Hair follicle dermal papilla cell (primary cell): ENCODE results near the gene CYP26C1. TPM values are rescaled to one million over a fixed set of nuclear protein-coding genes. Genes with fewer than 3 reads are reported as not detected.

ENCODE experiments used
- total RNA-seq: library from RNA; depleted of rRNA; stranded (reverse); fragments of >200 nt; gene quantifications from 2 replicates; pipeline ENCODE4 v1.2.3, GENCODE V29; 2012

The CYP26C1 gene
- total RNA-seq: under 0.01 and 0.16 TPM in 2 replicates

GRCh38 chr10:93059975-93060886, at the start of gene CYP26C1:
Gene CYP26C1, plus strand, starts transcription at chr10:93060798. Its CDS starts 466 bp downstream, at chr10:93061264.

GRCh38 chr10:93073539-93074146, 13.0 kb downstream of the CYP26C1 start, which contains the start of gene CYP26A1:
Gene CYP26A1, plus strand, starts transcription at chr10:93073893. Its CDS starts 42 bp downstream, at chr10:93073935.

Other genes starting within 250 kb of the CYP26C1 start
- gene EXOC6, start 212.3 kb upstream of the CYP26C1 start, total RNA-seq: 4.1 and 4.9 TPM in 2 replicates
- not detected in 2 replicates for gene CYP26A1, start 13.1 kb downstream of the CYP26C1 start, total RNA-seq